Ectodermal cell (in vitro differentiated cells): ENCODE results near the gene THAP5.

Experiments
- H3K27ac ChIP-seq: 2 replicates; pipeline ENCODE4 v1.7.0; 2013; ENCODE audit warnings: mild to moderate bottlenecking, low read depth, low read length; ENCODE audit not compliant: insufficient read depth, poor library complexity, severe bottlenecking
- H3K27me3 ChIP-seq: 2 replicates; pipeline ENCODE4 v1.7.0; 2013; ENCODE audit warnings: mild to moderate bottlenecking, low read length; ENCODE audit not compliant: insufficient read depth, control insufficient read depth, poor library complexity, severe bottlenecking
- H3K36me3 ChIP-seq: one replicate; pipeline ENCODE4 v1.7.0; 2013; ENCODE audit warnings: low read length; ENCODE audit not compliant: control insufficient read depth, insufficient read depth
- H3K4me1 ChIP-seq: one replicate; pipeline ENCODE4 v1.7.0; 2013; ENCODE audit warnings: low read length; ENCODE audit not compliant: control insufficient read depth, insufficient read depth
- H3K4me3 ChIP-seq: 2 replicates; pipeline ENCODE4 v1.7.0; 2013; ENCODE audit warnings: low read depth, low read length, control low read depth; ENCODE audit not compliant: insufficient read depth
- H3K9me3 ChIP-seq: 2 replicates; pipeline ENCODE4 v1.7.0; 2013; ENCODE audit warnings: mild to moderate bottlenecking, low read length, moderate library complexity; ENCODE audit not compliant: control insufficient read depth
- WGBS, 2 experiments: methylation state at CpG; one replicate each; pipeline ENCODE4 v1.1.7; 2013; ENCODE audit warnings: missing lambda C conversion rate in 2 of 2; 5-methylcytosine and 5-hydroxymethylcytosine counted together

Gene THAP5

DNA sequence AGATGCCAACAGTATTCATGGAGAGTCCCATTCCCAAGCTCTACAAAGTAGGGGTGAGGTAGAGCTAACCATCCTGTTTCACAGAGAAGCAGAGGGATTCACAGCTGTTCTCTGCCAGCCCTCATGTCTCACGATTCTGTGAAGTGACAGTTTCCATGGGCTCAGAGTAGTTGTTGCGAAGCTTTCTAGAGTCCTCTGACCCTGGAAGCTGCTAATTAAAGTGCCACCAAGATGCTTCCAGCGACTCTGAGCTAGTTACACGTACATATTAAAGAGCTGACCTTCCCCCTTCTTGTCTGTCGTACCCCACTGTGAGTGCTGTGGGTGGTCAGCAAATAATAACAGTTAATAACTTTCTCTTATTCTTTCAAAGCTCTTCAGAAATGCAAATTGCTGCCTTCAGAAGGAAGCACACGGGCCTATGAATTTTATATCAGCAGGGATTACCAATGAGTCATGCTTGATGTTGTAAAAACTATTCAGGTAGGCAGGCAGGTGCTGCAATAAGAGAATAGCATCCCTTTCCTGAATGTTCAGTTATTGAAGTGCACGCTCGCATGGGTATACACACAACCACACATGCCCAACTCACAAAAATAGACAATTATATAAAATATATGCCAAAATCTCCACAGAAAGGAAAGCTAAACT lies 34.3 kb upstream of the THAP5 start:
- Histone ChIP-seq H3K4me3 (no peak overlapping the region), H3K4me1 (peaks cover 6% of the 10 kb centered on the region), H3K36me3 (no peaks in the 10 kb centered on the region), H3K27me3 (no peaks in the 10 kb centered on the region), H3K27ac (no peak overlapping the region), H3K9me3 (no peaks in the 10 kb centered on the region)
- WGBS, 2 experiments: 59 to 70% methylated on average over 6 to 8 of the region's 8 CpGs

DNA sequence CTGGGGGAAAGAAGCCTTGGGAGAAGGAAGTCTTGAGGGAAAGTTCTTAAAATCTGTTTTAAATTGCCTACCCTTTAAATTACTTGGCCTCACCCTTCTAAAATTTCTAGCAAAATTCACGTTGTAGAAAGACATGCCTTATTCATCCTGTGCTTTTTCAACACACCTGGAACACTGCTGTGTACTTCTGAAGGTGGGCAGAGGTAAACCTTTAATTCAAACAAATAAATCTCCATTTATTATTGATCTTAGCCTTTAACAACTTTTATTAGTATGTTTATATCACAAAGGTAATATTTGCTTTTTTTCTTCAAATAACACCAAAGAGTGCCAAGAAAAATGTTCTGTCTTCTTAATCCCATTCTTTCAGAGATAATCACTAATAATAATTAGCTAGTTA lies 30.9 kb upstream of the THAP5 start:
- Histone ChIP-seq H3K4me1 (peaks cover 6% of the 10 kb centered on the region), H3K9me3 (no peaks in the 10 kb centered on the region), H3K27ac (no peak overlapping the region), H3K36me3 (no peaks in the 10 kb centered on the region), H3K27me3 (no peaks in the 10 kb centered on the region), H3K4me3 (no peak overlapping the region)
- WGBS, 2 experiments: 93 to 94% methylated on average over 1 of the region's 1 CpG

DNA sequence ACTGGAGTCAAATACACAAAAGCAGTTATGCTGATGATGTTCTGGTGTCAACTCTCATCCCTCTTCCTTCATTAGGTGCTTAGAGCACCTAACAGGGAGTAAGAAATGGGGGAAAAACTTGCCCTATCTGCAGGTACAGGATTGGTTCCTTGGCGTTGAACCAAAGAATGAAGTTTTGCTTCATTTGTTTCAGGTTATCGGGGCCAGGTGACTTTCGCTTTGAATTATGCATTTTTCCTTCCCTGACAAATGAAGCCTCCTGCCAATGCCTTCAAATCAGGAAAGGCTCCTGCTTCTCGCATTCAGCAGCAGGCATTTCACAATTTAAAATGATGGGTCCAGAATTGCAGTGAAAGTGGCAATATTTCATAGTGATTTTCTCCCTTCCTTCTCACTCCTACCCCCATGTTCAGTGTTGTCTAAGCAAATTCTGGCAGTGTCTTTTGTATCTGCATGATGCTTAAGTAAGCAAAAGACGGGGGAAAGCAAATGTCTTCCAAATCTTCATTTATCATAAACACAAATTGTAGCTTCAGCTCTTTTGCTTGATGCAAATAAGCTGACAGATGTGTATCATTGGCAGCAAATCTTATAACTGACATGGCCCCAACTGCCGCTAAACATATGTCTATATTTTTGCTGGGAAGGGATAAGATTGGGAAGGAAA lies 29.5 kb upstream of the THAP5 start:
- H3K9me3 ChIP-seq: no peaks in the 10 kb centered on the region
- H3K4me3 ChIP-seq: no peak overlapping the region
- 91 to 96% methylated on average over 6 of the region's 6 CpGs for WGBS, 2 experiments
- no peaks in the 10 kb centered on the region for H3K36me3 ChIP-seq
- H3K4me1 ChIP-seq: peaks cover 3% of the 10 kb centered on the region
- no peak overlapping the region for H3K27ac ChIP-seq
- H3K27me3 ChIP-seq: no peaks in the 10 kb centered on the region

DNA sequence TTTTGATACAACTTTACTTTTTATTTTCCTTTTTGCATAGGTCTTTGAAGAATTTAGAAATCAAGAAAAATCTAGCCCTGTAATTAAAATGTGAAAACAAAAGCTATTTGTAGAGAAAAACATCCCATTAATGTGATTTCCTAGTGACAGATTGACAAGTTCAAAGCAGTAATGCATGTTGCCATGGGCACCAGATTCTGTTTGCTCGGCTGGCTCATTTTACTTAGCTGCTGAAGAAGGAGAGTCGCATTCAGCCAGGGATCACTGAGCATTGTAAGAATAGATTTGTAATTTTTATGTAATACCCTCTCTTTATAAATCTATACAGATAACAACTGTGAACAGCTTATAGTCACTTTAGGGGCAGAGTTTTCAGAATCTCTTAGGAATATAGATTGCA lies 28.6 kb upstream of the THAP5 start:
- no peak overlapping the region for H3K27ac ChIP-seq
- 25 to 71% methylated on average over 1 to 2 of the region's 2 CpGs for WGBS, 2 experiments

DNA sequence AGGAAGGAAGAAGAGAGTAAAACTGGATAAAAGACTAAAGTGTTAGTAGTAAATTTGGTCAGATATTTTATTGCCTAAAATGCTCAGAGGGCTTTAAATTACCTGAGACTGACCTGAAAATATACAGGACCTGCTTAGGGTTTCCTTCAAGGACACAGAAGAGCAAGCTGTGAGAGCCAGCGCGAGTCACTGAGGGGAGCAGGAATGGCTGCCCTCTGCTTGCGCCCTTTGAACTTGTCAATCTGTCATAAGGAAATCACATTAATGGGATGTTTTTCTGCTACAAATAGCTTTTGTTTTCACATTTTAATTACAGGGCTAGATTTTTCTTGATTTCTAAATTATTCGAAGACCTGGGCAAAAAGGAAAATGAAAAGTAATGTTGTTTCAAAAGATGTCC lies 27.1 kb upstream of the THAP5 start:
- no peaks in the 10 kb centered on the region for H3K9me3 ChIP-seq
- peaks cover 12% of the 10 kb centered on the region for H3K4me1 ChIP-seq
- no peaks in the 10 kb centered on the region for H3K27me3 ChIP-seq
- H3K4me3 ChIP-seq: no peak overlapping the region
- H3K27ac ChIP-seq: no peak overlapping the region
- no peaks in the 10 kb centered on the region for H3K36me3 ChIP-seq
- WGBS, 2 experiments: 95 to 97% methylated on average over 4 of the region's 4 CpGs

More for the DNA sequence above, 28.6 kb upstream of the THAP5 start:
- Histone ChIP-seq H3K27me3 (no peaks in the 10 kb centered on the region), H3K9me3 (no peaks in the 10 kb centered on the region), H3K4me1 (peaks cover 6% of the 10 kb centered on the region), H3K36me3 (no peaks in the 10 kb centered on the region), H3K4me3 (no peak overlapping the region)

DNA sequence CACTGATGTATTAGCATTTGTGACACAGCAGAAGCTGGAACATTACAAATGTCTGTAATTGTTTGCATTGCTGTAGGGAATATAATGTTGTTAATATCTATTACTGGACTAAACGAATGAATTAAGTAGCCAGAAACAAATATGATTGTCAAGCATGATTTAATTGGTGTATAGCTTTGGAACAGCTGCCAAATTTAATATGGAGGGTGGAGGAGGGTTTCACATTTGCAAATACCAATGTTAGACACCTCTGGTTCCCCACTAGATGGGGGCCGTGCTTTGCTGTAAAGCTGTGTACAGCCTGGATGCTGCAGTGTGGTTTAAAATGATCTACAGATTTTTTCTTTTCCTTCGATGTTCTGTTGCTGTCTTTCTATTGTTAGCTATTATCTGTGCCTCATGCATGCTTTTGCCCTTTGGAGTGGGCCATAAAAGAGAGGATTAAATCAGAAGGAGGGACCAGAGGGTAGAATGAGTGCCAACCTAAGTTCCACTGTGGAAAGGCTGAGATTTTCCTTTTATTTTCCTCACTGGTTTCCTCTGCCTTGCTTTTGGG lies 23.2 kb upstream of the THAP5 start:
- no peaks in the 10 kb centered on the region for H3K27me3 ChIP-seq
- 69 to 78% methylated on average over 3 of the region's 3 CpGs for WGBS, 2 experiments
- H3K4me3 ChIP-seq: no peak overlapping the region
- H3K4me1 ChIP-seq: peaks cover 12% of the 10 kb centered on the region
- no peaks in the 10 kb centered on the region for H3K36me3 ChIP-seq
- H3K9me3 ChIP-seq: no peaks in the 10 kb centered on the region
- H3K27ac ChIP-seq: no peak overlapping the region

DNA sequence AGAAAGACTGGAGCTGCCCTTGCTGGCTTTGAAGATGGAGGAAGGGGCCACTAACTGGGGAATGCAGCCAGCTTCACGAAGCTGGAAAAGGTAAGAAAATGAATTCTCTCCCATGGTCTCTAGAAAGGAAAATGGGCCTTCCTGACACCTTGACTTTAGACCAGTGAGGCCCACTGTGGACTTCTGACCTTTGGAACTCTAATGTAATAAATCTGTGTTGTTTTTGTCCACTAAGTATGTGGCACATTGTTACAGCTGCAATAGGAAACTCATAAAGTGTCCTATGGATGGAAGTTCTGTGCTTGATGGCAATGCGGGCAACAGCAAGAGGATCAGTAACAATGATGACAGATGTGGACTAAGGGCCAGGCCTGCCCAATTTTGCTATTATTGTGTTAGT lies 21.1 kb upstream of the THAP5 start:
- H3K27me3 ChIP-seq: no peaks in the 10 kb centered on the region
- no peak overlapping the region for H3K4me3 ChIP-seq
- H3K36me3 ChIP-seq: no peaks in the 10 kb centered on the region
- no peak overlapping the region for H3K27ac ChIP-seq
- H3K4me1 ChIP-seq: peaks cover 12% of the 10 kb centered on the region
- WGBS, 2 experiments: 91 to 94% methylated on average over 2 of the region's 2 CpGs
- no peaks in the 10 kb centered on the region for H3K9me3 ChIP-seq

DNA sequence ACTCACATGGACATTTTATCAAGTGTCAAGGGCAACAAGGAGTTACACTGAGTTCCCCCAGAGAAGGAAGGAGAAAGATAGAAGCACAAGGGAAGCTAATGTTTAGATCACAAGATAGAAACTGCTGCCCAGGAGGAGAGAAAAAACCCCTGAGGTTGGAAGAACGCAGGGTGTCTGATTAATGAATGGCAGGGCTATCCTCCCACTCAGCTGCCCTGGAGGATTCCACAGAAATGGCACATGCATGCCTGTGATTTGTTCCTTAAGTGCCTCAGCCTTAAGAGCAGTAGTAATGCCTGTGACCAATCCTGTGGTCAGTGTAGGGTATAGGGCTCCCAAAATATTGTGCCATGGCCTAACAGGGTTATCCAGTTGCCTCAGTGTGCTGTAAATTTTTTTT lies 20.4 kb upstream of the THAP5 start:
- Histone ChIP-seq H3K27ac (no peak overlapping the region), H3K4me1 (peaks cover 12% of the 10 kb centered on the region), H3K9me3 (no peaks in the 10 kb centered on the region), H3K4me3 (no peak overlapping the region), H3K36me3 (no peaks in the 10 kb centered on the region), H3K27me3 (no peaks in the 10 kb centered on the region)
- WGBS, 2 experiments: 58 to 67% methylated on average over 1 of the region's 1 CpG

DNA sequence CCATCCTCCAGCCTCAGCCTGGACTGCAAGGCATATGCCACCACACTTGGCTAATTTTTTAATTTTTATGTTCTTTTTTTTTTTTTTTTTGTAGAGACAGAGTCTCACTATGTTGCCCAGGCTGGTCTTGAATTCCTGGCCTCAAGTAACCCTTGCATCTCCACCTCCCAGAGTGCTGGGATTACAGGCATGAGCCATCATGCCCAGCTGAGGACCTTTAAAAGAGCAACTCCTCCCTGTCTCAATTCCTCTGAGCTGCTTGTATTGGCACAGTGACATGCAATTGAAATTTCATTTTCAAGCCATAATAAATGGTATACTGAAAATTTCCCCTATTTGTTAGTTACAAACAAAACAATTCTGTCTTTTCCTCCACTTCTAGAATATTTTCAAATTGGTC lies 19.7 kb upstream of the THAP5 start:
- H3K4me1 ChIP-seq: peaks cover 12% of the 10 kb centered on the region

DNA sequence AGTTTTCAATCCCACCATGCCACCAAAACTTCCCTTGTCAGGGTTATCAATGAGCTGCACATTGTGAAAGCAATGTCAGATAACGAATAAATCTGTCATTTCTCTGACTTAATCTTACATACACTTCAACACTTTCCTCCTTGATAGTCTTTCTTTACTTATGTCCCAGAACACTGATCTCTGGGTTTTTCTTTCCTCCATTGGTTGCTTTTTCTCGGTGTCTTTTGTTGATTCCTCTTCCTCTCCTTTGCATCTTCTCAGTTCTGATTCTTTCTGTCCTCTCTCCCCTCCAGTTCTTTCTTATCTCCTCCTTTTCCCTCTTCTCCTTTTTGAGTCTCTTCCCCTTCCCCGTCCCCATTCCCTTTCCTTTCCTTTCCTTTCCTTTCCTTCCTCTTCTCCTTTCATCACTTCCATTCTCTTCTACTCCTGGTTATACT lies 16.8 kb upstream of the THAP5 start:
- Histone ChIP-seq H3K36me3 (no peaks in the 10 kb centered on the region), H3K27me3 (no peaks in the 10 kb centered on the region), H3K4me1 (no peaks in the 10 kb centered on the region), H3K9me3 (no peaks in the 10 kb centered on the region), H3K4me3 (no peak overlapping the region), H3K27ac (no peak overlapping the region)
- 92 to 94% methylated on average over 2 of the region's 3 CpGs for WGBS, 2 experiments

More for the DNA sequence above, 19.7 kb upstream of the THAP5 start:
- no peak overlapping the region for H3K27ac ChIP-seq
- no peaks in the 10 kb centered on the region for H3K36me3 ChIP-seq
- no peaks in the 10 kb centered on the region for H3K27me3 ChIP-seq
- H3K9me3 ChIP-seq: no peaks in the 10 kb centered on the region
- no peak overlapping the region for H3K4me3 ChIP-seq
